Ramos (cell line): ENCODE measurements around the gene LETMD1.

Source experiments
- in situ Hi-C: fragments of 300-500 bp; cut with MboI; formaldehyde crosslinking; loops from one replicate; pipeline ENCODE4 v1.14.3; 2022; ENCODE audit warnings: low sequenced_read_pairs; ENCODE audit not compliant: unreplicated experiment

The LETMD1 gene

GRCh38 chr12:51025338-51025835, 22.7 kb upstream of the LETMD1 start:
- in situ Hi-C loops = loop anchor here (10.0 kb wide), 1 partner anchor 201 kb away; no protein-coding TSS in a partner anchor

- in situ Hi-C loops = loop anchor here (10.0 kb wide), 1 partner anchor 201 kb away; no protein-coding TSS in a partner anchor
Measured at GRCh38 chr12:51025836-51026638, 22.1 kb upstream of the LETMD1 start, which contains the start of gene SLC11A2. TSS of gene SLC11A2 (minus strand) at chr12:51026384. CDS start at chr12:51010728, 15,656 bp downstream.

GRCh38 chr12:51027342-51027835, 20.7 kb upstream of the LETMD1 start:
- in situ Hi-C loops = loop anchor here (10.0 kb wide), 1 partner anchor 203 kb away; no protein-coding TSS in a partner anchor

GRCh38 chr12:51028126-51028812, 19.9 kb upstream of the LETMD1 start:
- in situ Hi-C loops = loop anchor here (10.0 kb wide), 1 partner anchor 203 kb away; no protein-coding TSS in a partner anchor

- in situ Hi-C loops = loop anchor here (10.0 kb wide), 1 partner anchor 204 kb away; no protein-coding TSS in a partner anchor
Measured at GRCh38 chr12:51028813-51029150, 19.3 kb upstream of the LETMD1 start.

GRCh38 chr12:51033048-51033447, 15.1 kb upstream of the LETMD1 start:
- in situ Hi-C loops = no loop called here

- in situ Hi-C loops = no loop called here
Measured at GRCh38 chr12:51033457-51034089, 14.6 kb upstream of the LETMD1 start.

GRCh38 chr12:51036279-51036678, 11.8 kb upstream of the LETMD1 start:
- in situ Hi-C loops = no loop called here

- in situ Hi-C loops = loop anchor here (5.0 to 10.0 kb wide), 2 partner anchors 196 to 304 kb away; no protein-coding TSS in a partner anchor
Measured at GRCh38 chr12:51048661-51049251, 629 bp downstream of the LETMD1 start.

- in situ Hi-C loops = loop anchor here (5.0 to 10.0 kb wide), 2 partner anchors 195 to 303 kb away; no protein-coding TSS in a partner anchor
Measured at GRCh38 chr12:51049525-51049924, 1.4 kb downstream of the LETMD1 start.

- in situ Hi-C loops = no loop called here
Measured at GRCh38 chr12:51051787-51052186, 3.7 kb downstream of the LETMD1 start.

GRCh38 chr12:51055060-51055459, 6.9 kb downstream of the LETMD1 start:
- in situ Hi-C loops = no loop called here

GRCh38 chr12:51056242-51056641, 8.1 kb downstream of the LETMD1 start:
- in situ Hi-C loops = no loop called here

- in situ Hi-C loops = no loop called here
Measured at GRCh38 chr12:51059086-51059485, 11.0 kb downstream of the LETMD1 start.

- in situ Hi-C loops = no loop called here
Measured at GRCh38 chr12:51062631-51063397, 14.7 kb downstream of the LETMD1 start.

GRCh38 chr12:51065530-51065929, 17.4 kb downstream of the LETMD1 start:
- in situ Hi-C loops = no loop called here

- in situ Hi-C loops = no loop called here
Measured at GRCh38 chr12:51067229-51067628, 19.1 kb downstream of the LETMD1 start.

GRCh38 chr12:51067771-51068170, 19.6 kb downstream of the LETMD1 start:
- in situ Hi-C loops = no loop called here

- in situ Hi-C loops = no loop called here
Measured at GRCh38 chr12:51070004-51070403, 21.9 kb downstream of the LETMD1 start.
